Left lobe of liver (tissue), 2 donors: ENCODE data around the gene AASDHPPT. TPM values are rescaled to one million over a fixed set of nuclear protein-coding genes. Genes with fewer than 3 reads are reported as not detected.
"Not testable (repeated sequence)": the region's sequence is repeated elsewhere in the genome, so short reads cannot be mapped to it uniquely, and the experiment has no call there.

Experiments used
- ATAC-seq: fragments of 200-7000 bp; cut with Tn5 transposase; one replicate; pipeline ENCODE4 v1.9.1; 2020; ENCODE audit warnings: mild to moderate bottlenecking, moderate library complexity
- DNase-seq: peaks from one replicate; pipeline ENCODE4 v3.0.0-alpha.2; 2020; ENCODE audit warnings: low spot score
- total RNA-seq: library from RNA; stranded (reverse); gene quantifications from one replicate; pipeline ENCODE4 v1.2.1, GENCODE V29; 2021
- donor health status: DM: no; HTN: no; CAD: no; lungs with moderate emphysema.
- donor health status: DM: no; HTN: yes; CAD: no.

Gene AASDHPPT
- total RNA-seq: 16.2 TPM

DNA sequence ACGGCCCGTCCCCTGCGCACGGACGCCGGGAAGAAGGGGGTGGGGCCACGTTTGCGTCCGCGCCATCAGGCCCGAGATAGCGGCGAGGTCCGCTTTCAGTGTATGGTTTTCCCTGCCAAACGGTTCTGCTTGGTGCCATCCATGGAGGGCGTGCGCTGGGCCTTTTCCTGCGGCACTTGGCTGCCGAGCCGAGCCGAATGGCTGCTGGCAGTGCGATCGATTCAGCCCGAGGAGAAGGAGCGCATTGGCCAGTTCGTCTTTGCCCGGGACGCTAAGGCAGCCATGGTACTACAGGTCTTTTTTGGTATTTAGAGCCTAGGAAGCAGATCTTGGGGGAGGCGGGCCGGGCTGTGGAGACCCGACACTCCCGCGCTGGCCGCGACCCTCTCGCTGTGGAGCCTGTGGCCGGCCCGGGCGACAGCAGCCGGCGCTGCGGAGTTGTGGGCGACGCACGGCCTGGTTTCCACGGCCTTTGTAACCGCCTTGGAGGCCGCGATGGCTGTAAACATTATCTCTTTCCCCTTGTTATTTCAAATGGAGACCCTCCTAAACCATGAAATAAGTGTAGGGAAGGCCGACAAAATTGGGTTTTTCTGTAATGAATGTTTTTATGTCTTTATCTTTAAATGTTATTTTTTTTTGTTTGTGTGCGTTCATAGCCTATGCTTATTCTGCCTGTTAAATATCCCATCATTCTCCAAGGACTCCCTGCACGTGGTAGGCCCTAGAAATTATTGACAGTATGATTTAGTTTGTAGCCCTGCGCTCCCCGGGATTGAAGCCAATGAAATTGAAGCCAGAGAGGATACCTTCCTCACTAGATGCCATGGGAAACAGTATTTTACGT is at the start of gene AASDHPPT:
TSS of gene AASDHPPT (plus strand) at position 54 of the 847 bp plus-strand sequence. CDS start at position 103, 49 bp downstream.
- DNase-seq: peak; percentile 51
- ATAC-seq: peak; percentile 51

- DNase-seq (no peak), ATAC-seq (no peak)
Observed at GRCh38 chr11:106030609-106031008, 46.9 kb upstream of the AASDHPPT start.

DNA sequence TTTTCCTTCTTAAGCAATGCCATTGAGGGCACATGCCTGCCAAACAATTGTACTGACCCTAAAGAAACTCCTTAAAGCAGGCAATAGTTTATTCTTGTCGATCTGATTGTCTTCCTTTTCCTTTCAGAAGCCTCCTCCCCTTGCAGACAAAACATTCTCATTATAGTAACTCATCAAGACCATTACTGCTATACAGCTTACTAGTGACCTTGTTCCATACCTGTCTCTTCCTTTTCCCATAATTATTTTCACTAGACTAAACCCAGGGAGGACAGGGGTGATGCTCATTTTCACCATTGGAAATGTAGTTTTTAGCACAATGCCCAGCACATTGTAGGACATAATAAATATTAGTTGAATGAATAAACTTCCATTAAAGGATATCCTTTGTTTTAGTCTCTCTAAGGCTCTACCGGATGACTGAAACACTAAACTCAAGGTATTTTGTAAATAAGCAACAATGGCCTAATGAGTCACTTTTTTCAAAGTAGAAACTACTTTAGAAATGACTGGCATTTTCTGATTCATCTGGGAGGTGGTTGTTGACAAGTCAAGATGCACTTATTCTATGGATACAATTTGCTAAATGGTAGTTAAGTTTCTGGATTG is 46.2 kb upstream of the AASDHPPT start:
- ATAC-seq (no peak), DNase-seq (no peak)

DNA sequence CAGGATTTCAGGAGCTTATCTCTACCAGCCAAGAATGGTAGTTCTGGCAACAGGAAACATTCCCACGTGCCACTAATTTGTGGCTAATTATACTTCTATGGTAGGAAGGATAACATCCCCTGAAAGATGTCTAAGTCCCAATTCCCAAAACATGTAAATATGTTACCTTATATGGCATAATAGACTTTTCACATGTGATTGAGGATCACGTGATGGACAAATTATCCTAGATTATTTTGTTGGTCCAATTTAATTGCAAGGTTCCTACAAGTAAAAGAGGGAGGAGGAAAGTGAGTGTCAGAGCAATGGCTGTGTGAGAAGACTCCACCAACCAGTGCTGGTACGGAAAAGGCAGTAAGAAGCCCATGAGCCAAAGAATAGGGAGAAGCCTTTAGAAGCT is 45.5 kb upstream of the AASDHPPT start:
- no peak for DNase-seq
- no peak for ATAC-seq

- ATAC-seq (no peak), DNase-seq (no peak)
Observed at GRCh38 chr11:106032861-106033260, 44.6 kb upstream of the AASDHPPT start.

GRCh38 chr11:106043540-106043939 is 33.9 kb upstream of the AASDHPPT start:
- DNase-seq: no peak
- ATAC-seq: no peak

DNA sequence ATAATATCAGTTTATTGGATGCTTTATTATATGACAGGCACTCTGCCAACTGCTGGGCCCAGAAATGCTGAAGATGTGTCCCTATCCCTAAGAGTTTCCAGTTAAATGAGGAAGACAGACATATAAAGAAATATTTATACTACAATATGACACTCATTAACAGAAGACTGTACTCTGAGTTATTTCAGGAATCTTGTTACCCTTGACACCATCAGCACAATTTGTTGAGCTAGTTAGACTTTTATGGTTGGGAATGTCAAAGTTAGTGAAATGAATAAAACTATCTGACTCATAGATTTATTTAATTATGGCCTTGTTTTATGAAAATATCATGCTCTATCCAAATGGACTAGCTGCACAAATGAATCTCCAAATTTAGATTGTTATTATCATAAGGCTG is 29.8 kb upstream of the AASDHPPT start:
- ATAC-seq (no peak), DNase-seq (no peak)

DNA sequence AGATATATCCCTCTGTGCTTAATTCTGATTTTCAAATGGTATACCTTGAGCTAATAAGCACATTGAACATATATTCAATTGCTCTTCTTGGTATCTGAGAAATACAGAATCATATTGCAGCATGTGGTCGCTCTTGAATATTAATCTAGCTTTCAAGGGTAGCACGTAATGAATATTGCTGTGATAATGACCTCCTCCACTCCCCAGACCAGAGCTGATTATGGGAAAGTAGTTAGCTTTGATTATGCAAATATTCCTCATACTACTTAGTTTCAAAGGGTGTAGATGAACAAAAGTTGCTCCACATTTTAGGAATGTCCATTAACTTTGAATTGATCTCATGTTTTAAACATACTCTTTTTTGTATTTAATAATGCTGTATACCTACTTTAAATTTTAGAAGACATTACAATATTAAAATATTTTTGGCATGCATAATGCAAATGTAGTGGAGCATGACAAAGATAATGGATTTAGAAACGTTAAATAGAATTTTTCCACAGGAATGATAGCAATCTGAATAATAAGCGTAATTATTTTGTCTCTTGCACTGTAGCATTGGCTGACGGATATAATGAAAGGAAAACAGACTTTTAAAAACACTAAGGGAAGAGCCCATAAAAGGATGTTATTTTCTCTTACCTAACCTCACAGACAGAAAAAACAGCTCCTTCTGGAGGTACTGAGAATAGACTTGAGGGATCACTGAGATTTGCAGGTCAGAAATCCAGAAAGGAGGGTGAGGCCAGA is 27.6 kb upstream of the AASDHPPT start:
- no peak for DNase-seq
- ATAC-seq: no peak

DNA sequence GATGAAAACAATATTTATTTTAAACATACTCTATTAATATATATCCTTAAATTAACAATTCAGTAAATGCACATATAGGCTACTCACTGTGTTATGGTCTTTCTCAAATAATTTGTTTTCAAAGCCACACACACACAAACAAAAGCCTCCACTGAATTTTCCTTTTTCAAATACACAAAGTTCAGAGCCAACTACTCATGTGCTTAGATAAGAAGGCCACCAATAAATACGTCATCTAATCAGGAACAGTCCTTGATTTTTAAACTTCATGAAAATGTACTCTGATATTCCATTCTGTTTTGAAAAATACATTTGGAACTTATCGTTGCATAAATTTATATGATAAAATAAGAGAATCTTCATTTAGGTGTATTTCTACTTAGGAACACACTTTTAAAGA is 26.4 kb upstream of the AASDHPPT start:
- no peak for ATAC-seq
- DNase-seq: no peak

- ATAC-seq, DNase-seq: not testable (repeated sequence)
Observed at GRCh38 chr11:106058377-106058776, 19.1 kb upstream of the AASDHPPT start.

DNA sequence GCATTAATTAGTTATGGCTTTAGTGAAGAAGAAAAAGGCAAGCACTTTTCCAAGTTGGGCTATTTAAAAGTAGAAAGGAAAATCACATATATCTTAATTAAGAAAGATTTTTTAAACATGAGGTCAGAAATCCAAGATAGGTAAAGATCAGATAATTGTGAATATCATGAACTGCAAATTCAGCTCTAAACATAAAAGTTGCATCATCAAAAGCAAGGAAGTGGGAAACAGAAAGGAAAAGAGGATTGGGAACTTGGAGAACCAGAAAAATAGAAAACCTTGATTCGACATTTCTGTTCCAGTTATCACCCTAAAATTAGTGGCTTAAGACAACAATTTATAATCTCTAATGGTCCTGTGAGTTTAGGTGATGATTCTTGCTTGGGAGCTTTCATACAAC is 17.8 kb upstream of the AASDHPPT start:
- DNase-seq: no peak
- no peak for ATAC-seq

GRCh38 chr11:106061249-106061784 is 16.1 kb upstream of the AASDHPPT start:
- ATAC-seq: no peak
- no peak for DNase-seq

- no peak for ATAC-seq
- no peak for DNase-seq
Observed at GRCh38 chr11:106061954-106062949, 15.2 kb upstream of the AASDHPPT start.

DNA sequence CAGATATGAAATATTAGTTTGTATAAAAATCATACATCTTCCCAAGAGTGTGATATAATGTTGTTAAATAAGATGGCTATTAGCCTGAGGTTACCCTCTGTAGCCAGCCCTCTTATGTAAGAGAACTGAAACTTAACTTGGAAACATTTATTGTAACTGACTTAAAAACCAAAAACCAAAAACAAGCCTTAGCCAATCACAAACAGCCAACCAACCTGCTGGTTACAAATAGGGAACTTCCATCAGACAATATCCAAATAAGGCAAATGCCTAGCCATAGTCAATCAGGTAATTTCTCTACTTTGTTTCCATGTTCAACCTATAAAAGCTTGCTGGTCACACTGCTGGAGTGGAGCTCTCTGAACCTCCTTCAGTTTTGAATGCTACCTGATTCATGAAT is 14.5 kb upstream of the AASDHPPT start:
- ATAC-seq (no peak), DNase-seq (no peak)

DNA sequence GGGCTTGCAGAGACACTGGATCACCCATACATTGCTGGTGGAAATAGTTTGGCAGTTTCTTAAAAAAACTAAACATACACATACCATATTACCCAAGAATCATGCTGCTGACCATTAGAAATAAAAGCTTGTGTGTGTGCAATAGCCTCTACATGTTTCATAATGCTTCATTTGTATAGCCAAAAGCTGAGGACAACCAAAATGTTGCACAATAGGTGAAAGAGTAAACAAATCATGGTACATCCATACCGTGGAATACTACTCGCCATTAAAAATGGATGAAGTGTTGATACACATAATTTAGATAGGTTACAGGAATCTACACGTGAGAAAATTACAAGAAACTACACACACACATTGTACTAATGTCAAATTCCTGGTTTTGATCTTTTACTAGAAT is 6.9 kb upstream of the AASDHPPT start:
- DNase-seq: no peak
- peak; percentile 38 for ATAC-seq

DNA sequence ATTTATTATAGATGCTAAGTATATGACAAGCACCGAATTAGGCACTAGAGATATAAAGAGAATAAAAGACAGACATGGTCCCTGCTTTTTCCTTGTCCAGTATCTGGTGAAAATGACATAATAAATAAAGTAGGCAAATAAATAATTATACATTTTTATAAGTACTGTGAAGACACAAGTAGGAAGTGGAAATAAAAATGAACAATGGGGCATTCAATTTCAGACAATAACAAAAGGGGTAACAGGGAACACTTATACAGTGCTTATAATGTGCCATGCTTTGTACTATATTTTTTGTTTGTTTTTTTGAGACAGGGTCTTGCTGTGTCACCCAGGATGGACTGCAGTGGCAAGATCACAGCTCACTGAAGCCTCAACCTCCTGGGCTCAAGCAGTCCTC is 4.7 kb upstream of the AASDHPPT start:
- ATAC-seq: no peak
- DNase-seq: no peak

DNA sequence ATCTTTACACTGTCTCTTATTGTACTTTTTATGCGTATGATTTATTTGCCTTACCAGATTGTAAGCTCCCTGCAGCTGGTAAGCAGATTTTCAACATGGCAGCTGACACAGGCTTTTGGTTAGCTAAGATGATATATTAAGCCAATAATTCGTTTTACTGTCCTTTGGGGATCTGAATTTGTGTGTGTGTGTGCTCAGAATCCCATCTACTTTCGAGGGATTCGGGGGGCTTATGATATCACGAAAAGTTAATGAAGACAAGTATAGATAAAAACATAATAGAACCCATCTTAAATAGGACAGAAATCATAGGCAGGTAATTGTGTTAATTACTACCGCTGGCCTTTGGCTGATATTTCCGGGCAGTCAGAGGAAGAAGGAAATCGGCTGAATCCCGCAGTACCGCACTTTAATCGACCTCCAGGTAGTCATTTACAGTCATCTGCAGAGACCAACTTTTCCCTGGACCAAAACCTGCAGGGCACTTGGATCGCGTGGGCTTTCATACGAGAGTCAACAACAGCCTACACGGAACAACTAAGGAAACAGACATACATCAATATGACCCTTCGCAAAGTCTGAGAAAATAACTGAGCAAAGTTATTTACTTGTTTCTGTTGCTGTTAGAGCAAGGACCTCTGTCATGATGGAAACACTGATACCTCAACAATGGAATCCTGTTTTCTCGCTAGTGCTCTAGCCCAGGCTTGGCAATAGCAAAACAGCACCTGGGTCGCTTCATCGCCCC is 1.1 kb upstream of the AASDHPPT start:
- peak; percentile 47 for DNase-seq
- peak; percentile 0 for ATAC-seq

DNA sequence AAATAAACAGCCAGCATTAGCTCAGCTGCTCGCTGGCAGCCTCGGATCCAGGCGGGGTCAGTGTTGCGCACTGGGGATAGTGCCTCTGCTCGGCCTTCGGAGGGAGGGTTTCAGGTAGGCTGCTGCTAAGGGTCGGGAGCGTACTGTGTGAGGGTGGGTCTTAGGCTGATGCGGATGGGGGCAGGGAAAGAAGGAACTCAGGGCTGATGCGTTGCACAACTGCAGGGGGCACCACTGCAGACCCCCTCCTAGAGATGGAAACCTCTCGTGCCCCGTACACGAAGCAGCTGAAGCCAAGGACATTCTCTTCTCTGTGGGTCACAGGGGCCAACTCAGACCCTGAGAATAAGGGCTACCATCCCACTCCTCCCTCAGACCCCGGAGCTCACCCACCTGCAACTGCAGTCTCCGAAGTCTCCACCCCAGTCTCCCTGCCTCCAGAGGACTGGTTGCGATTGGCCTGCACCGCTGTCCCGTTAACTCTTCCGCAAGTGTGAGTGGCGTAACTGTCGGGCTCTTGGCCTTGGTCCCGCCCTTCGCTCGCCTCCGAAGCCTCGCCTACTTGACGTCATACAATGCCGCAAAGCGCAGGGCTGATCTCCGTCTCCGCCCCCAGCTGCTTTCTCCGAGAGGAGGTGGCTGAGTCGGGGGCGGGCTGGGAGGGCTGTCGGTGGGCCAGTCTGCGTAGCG is 398 bp upstream of the AASDHPPT start, which contains the start of gene KBTBD3:
TSS of gene KBTBD3 (minus strand) at position 429 of the 690 bp plus-strand sequence. CDS start 18,250 bp downstream, outside the sequence.
- ATAC-seq: peak; percentile 92
- DNase-seq: peak; percentile 100

GRCh38 chr11:106082096-106082495 is 4.6 kb downstream of the AASDHPPT start:
- no peak for ATAC-seq
- no peak for DNase-seq
